Measurements from ENCODE around the gene KAZALD1.
A peak's percentile ranks its signal among the peaks of the same experiment; 100 is the strongest.

The KAZALD1 gene

GRCh38 chr10:101061624-101062231, at the start of gene KAZALD1:
KAZALD1 (plus strand) TSS chr10:101061989; CDS start chr10:101062593, 604 bp downstream.
- H3K27me3 Mint-ChIP-seq, result peaks cover 22% of the 10 kb centered on the region
- peak within 1 kb of the TSS; percentile 98 for H3K4me3 Mint-ChIP-seq
- H3K36me3 Mint-ChIP-seq, result no peaks in the 10 kb centered on the region
- peaks cover 30% of the 10 kb centered on the region for H3K4me1 Mint-ChIP-seq
- H3K9me3 Mint-ChIP-seq, result no peaks in the 10 kb centered on the region
- H3K27ac Mint-ChIP-seq, result peak within 1 kb of the TSS; percentile 94

GRCh38 chr10:101012525-101013364, 49.0 kb upstream of the KAZALD1 start:
- Mint-ChIP-seq H3K27me3 (peaks cover 22% of the 10 kb centered on the region), H3K4me3 (no peak overlapping the region), H3K9me3 (no peaks in the 10 kb centered on the region), H3K27ac (no peak overlapping the region), H3K36me3 (no peaks in the 10 kb centered on the region), H3K4me1 (peaks cover 24% of the 10 kb centered on the region)

GRCh38 chr10:101013365-101013825, 48.4 kb upstream of the KAZALD1 start:
- Mint-ChIP-seq H3K4me3 (no peak overlapping the region), H3K4me1 (peaks cover 24% of the 10 kb centered on the region), H3K27ac (no peak overlapping the region), H3K9me3 (no peaks in the 10 kb centered on the region), H3K36me3 (no peaks in the 10 kb centered on the region), H3K27me3 (peaks cover 23% of the 10 kb centered on the region)

- Mint-ChIP-seq H3K4me3 (no peak overlapping the region), H3K4me1 (peaks cover 24% of the 10 kb centered on the region), H3K27me3 (peaks cover 26% of the 10 kb centered on the region), H3K36me3 (no peaks in the 10 kb centered on the region), H3K27ac (peak overlapping the region; percentile 13), H3K9me3 (no peaks in the 10 kb centered on the region)
Measured at GRCh38 chr10:101014230-101014884, 47.4 kb upstream of the KAZALD1 start.

- peaks cover 28% of the 10 kb centered on the region for H3K27me3 Mint-ChIP-seq
- no peak overlapping the region for H3K27ac Mint-ChIP-seq
- peaks cover 24% of the 10 kb centered on the region for H3K4me1 Mint-ChIP-seq
- H3K9me3 Mint-ChIP-seq, result no peaks in the 10 kb centered on the region
- H3K4me3 Mint-ChIP-seq, result no peak overlapping the region
- no peaks in the 10 kb centered on the region for H3K36me3 Mint-ChIP-seq
Measured at GRCh38 chr10:101014966-101015581, 46.7 kb upstream of the KAZALD1 start.

- Mint-ChIP-seq H3K9me3 (no peaks in the 10 kb centered on the region), H3K4me1 (peaks cover 24% of the 10 kb centered on the region), H3K27ac (no peak overlapping the region), H3K4me3 (no peak overlapping the region), H3K27me3 (peaks cover 28% of the 10 kb centered on the region), H3K36me3 (no peaks in the 10 kb centered on the region)
Measured at GRCh38 chr10:101015582-101015973, 46.2 kb upstream of the KAZALD1 start.

GRCh38 chr10:101016814-101017213, 45.0 kb upstream of the KAZALD1 start:
- Mint-ChIP-seq H3K9me3 (no peaks in the 10 kb centered on the region), H3K4me3 (no peak overlapping the region), H3K36me3 (no peaks in the 10 kb centered on the region), H3K4me1 (peaks cover 24% of the 10 kb centered on the region), H3K27ac (no peak overlapping the region), H3K27me3 (peaks cover 31% of the 10 kb centered on the region)

GRCh38 chr10:101018118-101018599, 43.6 kb upstream of the KAZALD1 start:
- Mint-ChIP-seq H3K27me3 (peaks cover 30% of the 10 kb centered on the region), H3K4me3 (no peak overlapping the region), H3K27ac (no peak overlapping the region), H3K4me1 (peaks cover 17% of the 10 kb centered on the region), H3K36me3 (no peaks in the 10 kb centered on the region), H3K9me3 (no peaks in the 10 kb centered on the region)

- Mint-ChIP-seq H3K27me3 (peaks cover 28% of the 10 kb centered on the region), H3K27ac (no peak overlapping the region), H3K4me3 (no peak overlapping the region), H3K36me3 (no peaks in the 10 kb centered on the region), H3K9me3 (no peaks in the 10 kb centered on the region), H3K4me1 (peaks cover 13% of the 10 kb centered on the region)
Measured at GRCh38 chr10:101018600-101019439, 43.0 kb upstream of the KAZALD1 start.

GRCh38 chr10:101019440-101019703, 42.4 kb upstream of the KAZALD1 start:
- H3K4me3 Mint-ChIP-seq, result no peak overlapping the region
- peaks cover 9% of the 10 kb centered on the region for H3K4me1 Mint-ChIP-seq
- H3K27me3 Mint-ChIP-seq, result peaks cover 28% of the 10 kb centered on the region
- no peak overlapping the region for H3K27ac Mint-ChIP-seq
- no peaks in the 10 kb centered on the region for H3K36me3 Mint-ChIP-seq
- no peaks in the 10 kb centered on the region for H3K9me3 Mint-ChIP-seq

GRCh38 chr10:101020427-101021075, 41.2 kb upstream of the KAZALD1 start:
- Mint-ChIP-seq H3K36me3 (no peaks in the 10 kb centered on the region), H3K9me3 (no peaks in the 10 kb centered on the region), H3K4me3 (no peak overlapping the region), H3K27ac (peak overlapping the region; percentile 30), H3K4me1 (no peaks in the 10 kb centered on the region), H3K27me3 (peaks cover 27% of the 10 kb centered on the region)

GRCh38 chr10:101021239-101021638, 40.5 kb upstream of the KAZALD1 start:
- Mint-ChIP-seq H3K27me3 (peaks cover 22% of the 10 kb centered on the region), H3K4me1 (no peaks in the 10 kb centered on the region), H3K36me3 (no peaks in the 10 kb centered on the region), H3K27ac (no peak overlapping the region), H3K4me3 (no peak overlapping the region), H3K9me3 (no peaks in the 10 kb centered on the region)

GRCh38 chr10:101021692-101022251, 40.0 kb upstream of the KAZALD1 start:
- H3K9me3 Mint-ChIP-seq, result no peaks in the 10 kb centered on the region
- peaks cover 18% of the 10 kb centered on the region for H3K27me3 Mint-ChIP-seq
- H3K36me3 Mint-ChIP-seq, result no peaks in the 10 kb centered on the region
- H3K27ac Mint-ChIP-seq, result peak overlapping the region; percentile 68
- H3K4me1 Mint-ChIP-seq, result no peaks in the 10 kb centered on the region
- no peak overlapping the region for H3K4me3 Mint-ChIP-seq

GRCh38 chr10:101022967-101023705, 38.7 kb upstream of the KAZALD1 start:
- Mint-ChIP-seq H3K36me3 (no peaks in the 10 kb centered on the region), H3K4me3 (no peak overlapping the region), H3K9me3 (no peaks in the 10 kb centered on the region), H3K4me1 (no peaks in the 10 kb centered on the region), H3K27ac (no peak overlapping the region), H3K27me3 (peaks cover 9% of the 10 kb centered on the region)

Measured in activated naive CD4-positive, alpha-beta T cell treated with anti-CD3 and anti-CD28 coated beads, Interleukin-2, amount 50 U/mL, for 24 hours (primary cell).